ENCODE data around the gene ASH1L. TPM values are rescaled to one million over a fixed set of nuclear protein-coding genes. Genes with fewer than 3 reads are reported as not detected.
"Not testable (repeated sequence)": the region's sequence is repeated elsewhere in the genome, so short reads cannot be mapped to it uniquely, and the experiment has no call there.

Gene ASH1L
- total RNA-seq, 1 experiment from 2014 or later: 30.5 TPM

DNA sequence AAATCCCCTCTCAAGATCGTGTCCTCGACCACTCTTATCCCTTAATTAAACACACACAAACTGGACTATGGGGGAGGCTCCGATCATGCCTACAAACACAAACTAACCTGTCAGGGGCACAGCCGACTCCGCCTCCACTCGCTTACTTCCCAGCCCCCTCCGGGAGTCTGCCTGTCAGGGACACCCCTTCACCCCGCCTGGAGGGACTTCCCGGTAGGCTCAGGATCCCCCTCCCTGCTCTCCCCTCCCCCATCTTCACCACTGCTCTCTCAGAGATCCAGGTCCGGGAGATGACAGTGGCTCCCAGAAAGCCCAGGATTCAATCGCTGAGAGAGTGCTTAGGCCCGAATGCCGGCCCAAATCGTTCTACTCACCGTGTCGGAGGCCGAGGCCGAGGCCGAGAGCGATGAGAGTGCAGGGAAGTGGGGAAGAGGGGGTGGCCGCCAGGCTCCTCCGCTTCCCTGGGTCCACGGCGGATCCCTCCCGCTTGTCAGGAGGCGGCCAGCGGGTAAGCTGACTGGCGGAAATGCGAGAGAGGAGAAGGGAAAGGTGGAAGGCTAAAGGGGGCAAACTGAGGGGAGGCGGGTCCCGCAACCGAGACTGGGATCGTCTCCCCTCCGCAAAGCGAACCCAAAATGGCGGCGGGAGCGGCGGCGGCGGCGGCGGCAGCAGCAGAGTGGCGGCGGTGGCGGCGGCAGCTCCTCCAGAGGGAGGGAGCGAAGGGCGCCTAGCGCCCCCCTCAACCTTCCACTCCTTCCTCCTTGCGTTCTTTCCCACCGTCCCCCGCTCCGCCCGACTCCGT lies 623 bp downstream of the ASH1L start:
- H2AFZ ChIP-seq (ENCODE audit: low read depth, low read length, poor library complexity, severe bottlenecking); H3K36me3 ChIP-seq (ENCODE audit: control insufficient read depth in 1 of 2, insufficient read depth in 2 of 2, low read length in 2 of 2); POLR2A ChIA-PET; RAD21 ChIA-PET (ENCODE audit: low non-redundant PET in 1 of 2, low total read pairs in 2 of 2, uncharacterized antibody in 2 of 2, unreplicated experiment in 2 of 2); DNase-seq (ENCODE audit: low read depth, low spot score); intact Hi-C loops (cut with micrococcal nuclease); H3K27me3 ChIP-seq (ENCODE audit: insufficient read depth, low read length); H3K9me2 ChIP-seq (ENCODE audit: insufficient read depth); CTCF ChIA-PET; H3K4me1 ChIP-seq (ENCODE audit: control insufficient read depth in 1 of 2, insufficient read depth in 2 of 2, low read length in 2 of 2); H4K20me1 ChIP-seq (ENCODE audit: insufficient read depth); BruUV-seq (replicated peaks); H3K9me3 ChIP-seq (ENCODE audit: control insufficient read depth in 1 of 2, insufficient read depth in 1 of 2, low read depth in 1 of 2, low read length in 2 of 2): not testable (repeated sequence)
- TF ChIP-seq YY1 (IDR thresholded peaks at IDR 0.05; ENCODE audit: extremely low read depth, insufficient replicate concordance, low read depth, low read length): peak; percentile 87
- TF ChIP-seq EGR1 (IDR thresholded peaks at IDR 0.05; ENCODE audit: low read depth): 0 out of 2 replicates have a peak, but pooled peaks have one; percentile 28
- peak overlapping the region; percentile 98 for H3K27ac ChIP-seq (ENCODE audit: low read depth, low read length)
- peak overlapping the region; percentile 76 to 94 for H3K4me3 ChIP-seq (replicated peaks in 1 of 2; ENCODE audit: low read depth in 1 of 2, low read length in 2 of 2)
- peaks cover 86% of the 10 kb centered on the region for H3K79me2 ChIP-seq (ENCODE audit: insufficient read depth, low read length)
- peak; percentile 41 for ATAC-seq
- peak overlapping the region; percentile 85 for H3K4me2 ChIP-seq (ENCODE audit: low read length)
- peak overlapping the region; percentile 94 for H3K9ac ChIP-seq (ENCODE audit: low read length)

GRCh38 chr1:155555915-155556314 lies 6.7 kb downstream of the ASH1L start:
- POLR2A ChIA-PET: no interaction called here
- CTCF ChIA-PET: no interaction called here
- no peak for ATAC-seq
- Histone ChIP-seq H3K9me3 (ENCODE audit: control insufficient read depth in 1 of 2, insufficient read depth in 1 of 2, low read depth in 1 of 2, low read length in 2 of 2) (no peaks in the 10 kb centered on the region), H3K27ac (ENCODE audit: low read depth, low read length) (no peak overlapping the region), H3K9me2 (ENCODE audit: insufficient read depth) (no peaks in the 10 kb centered on the region), H3K27me3 (ENCODE audit: insufficient read depth, low read length) (no peaks in the 10 kb centered on the region), H2AFZ (ENCODE audit: low read depth, low read length, poor library complexity, severe bottlenecking) (no peak overlapping the region), H4K20me1 (ENCODE audit: insufficient read depth) (0 out of 2 replicates have a peak, but pooled peaks cover 3% of the 10 kb centered on the region), H3K36me3 (ENCODE audit: control insufficient read depth in 1 of 2, insufficient read depth in 2 of 2, low read length in 2 of 2) (0 out of 4 replicates have a peak, but pooled peaks cover 2 to 3% of the 10 kb centered on the region in 2 experiments), H3K79me2 (ENCODE audit: insufficient read depth, low read length) (peaks cover 95% of the 10 kb centered on the region), H3K4me3 (replicated peaks in 1 of 2; ENCODE audit: low read depth in 1 of 2, low read length in 2 of 2) (no peak overlapping the region), H3K4me1 (ENCODE audit: control insufficient read depth in 1 of 2, insufficient read depth in 2 of 2, low read length in 2 of 2) (peaks cover 0 to 3% of the 10 kb centered on the region in 2 experiments; a peak in 1 of 4 replicates), H3K4me2 (ENCODE audit: low read length) (no peak overlapping the region), H3K9ac (ENCODE audit: low read length) (no peak overlapping the region)
- intact Hi-C loops (cut with micrococcal nuclease): no loop called here
- no peak for DNase-seq (ENCODE audit: low read depth, low spot score)
- RAD21 ChIA-PET (ENCODE audit: low non-redundant PET in 1 of 2, low total read pairs in 2 of 2, uncharacterized antibody in 2 of 2, unreplicated experiment in 2 of 2): no interaction called here
- no TSS peak for BruUV-seq (replicated peaks)
- no peak for TF ChIP-seq REST (IDR thresholded peaks at IDR 0.05; ENCODE audit: low read depth)
- no peak for TF ChIP-seq EZH2 (IDR thresholded peaks at IDR 0.05)
- no peak for TF ChIP-seq ZFX (IDR thresholded peaks at IDR 0.05)
- TF ChIP-seq ELF1 (IDR thresholded peaks at IDR 0.05; ENCODE audit: borderline replicate concordance, low read depth): no peak
- no peak for TF ChIP-seq POLR2AphosphoS5 (IDR thresholded peaks at IDR 0.05; ENCODE audit: low read depth, low read length)
- TF ChIP-seq SIN3A (IDR thresholded peaks at IDR 0.05; ENCODE audit: low read depth): no peak
- TF ChIP-seq POLR2A (IDR thresholded peaks at IDR 0.05; ENCODE audit: borderline replicate concordance, extremely low read depth, insufficient read depth, insufficient read length): no peak
- TF ChIP-seq RAD21 (IDR thresholded peaks at IDR 0.05; ENCODE audit: low read depth): no peak
- TF ChIP-seq SP1 (IDR thresholded peaks at IDR 0.05; ENCODE audit: low read depth): no peak
- TF ChIP-seq CBX3 (IDR thresholded peaks at IDR 0.05; ENCODE audit: low read depth): no peak
- TF ChIP-seq, protein P1, sequence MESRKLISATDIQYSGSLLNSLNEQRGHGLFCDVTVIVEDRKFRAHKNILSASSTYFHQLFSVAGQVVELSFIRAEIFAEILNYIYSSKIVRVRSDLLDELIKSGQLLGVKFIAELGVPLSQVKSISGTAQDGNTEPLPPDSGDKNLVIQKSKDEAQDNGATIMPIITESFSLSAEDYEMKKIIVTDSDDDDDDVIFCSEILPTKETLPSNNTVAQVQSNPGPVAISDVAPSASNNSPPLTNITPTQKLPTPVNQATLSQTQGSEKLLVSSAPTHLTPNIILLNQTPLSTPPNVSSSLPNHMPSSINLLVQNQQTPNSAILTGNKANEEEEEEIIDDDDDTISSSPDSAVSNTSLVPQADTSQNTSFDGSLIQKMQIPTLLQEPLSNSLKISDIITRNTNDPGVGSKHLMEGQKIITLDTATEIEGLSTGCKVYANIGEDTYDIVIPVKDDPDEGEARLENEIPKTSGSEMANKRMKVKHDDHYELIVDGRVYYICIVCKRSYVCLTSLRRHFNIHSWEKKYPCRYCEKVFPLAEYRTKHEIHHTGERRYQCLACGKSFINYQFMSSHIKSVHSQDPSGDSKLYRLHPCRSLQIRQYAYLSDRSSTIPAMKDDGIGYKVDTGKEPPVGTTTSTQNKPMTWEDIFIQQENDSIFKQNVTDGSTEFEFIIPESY (IDR thresholded peaks at IDR 0.05; ENCODE audit: extremely low read depth, insufficient replicate concordance, low read length): no peak
- TF ChIP-seq, protein P2, sequence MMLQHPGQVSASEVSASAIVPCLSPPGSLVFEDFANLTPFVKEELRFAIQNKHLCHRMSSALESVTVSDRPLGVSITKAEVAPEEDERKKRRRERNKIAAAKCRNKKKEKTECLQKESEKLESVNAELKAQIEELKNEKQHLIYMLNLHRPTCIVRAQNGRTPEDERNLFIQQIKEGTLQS (IDR thresholded peaks at IDR 0.05): no peak
- TF ChIP-seq FOSL1 (IDR thresholded peaks at IDR 0.05; ENCODE audit: low read depth): no peak

Data from HCT116 (cell line).